Liver (tissue), 9 donors: ENCODE results near the gene CPT1B. TPM values are rescaled to one million over a fixed set of nuclear protein-coding genes. Genes with fewer than 3 reads are reported as not detected.

ENCODE experiments used
- DNase-seq: peaks from one replicate; pipeline ENCODE4 v3.0.0-alpha.2; 2017; ENCODE audit warnings: low spot score
- H3K27ac ChIP-seq, 2 donors: one replicate each; pipeline ENCODE4 v1.7.0; 2013; ENCODE audit warnings: inconsistent platforms in 2 of 2, low read length in 2 of 2, control low read depth in 1 of 2, low read depth in 1 of 2, mild to moderate bottlenecking in 1 of 2
- H3K27me3 ChIP-seq, 4 donors: one replicate each; pipeline versions ENCODE4 v1.6.1 to v1.7.0; 2013; ENCODE audit warnings: low read length in 3 of 4, inconsistent platforms in 1 of 4, mild to moderate bottlenecking in 1 of 4, moderate library complexity in 1 of 4; ENCODE audit not compliant: control insufficient read depth in 4 of 4, insufficient read depth in 4 of 4
- H3K36me3 ChIP-seq, 4 donors: one replicate each; pipeline versions ENCODE4 v1.6.1 to v1.7.0; 2013; ENCODE audit warnings: low read length in 3 of 4, mild to moderate bottlenecking in 3 of 4, low read depth in 1 of 4, moderate library complexity in 1 of 4; ENCODE audit not compliant: control insufficient read depth in 4 of 4, insufficient read depth in 3 of 4
- H3K4me1 ChIP-seq, 4 donors: one replicate each; pipeline versions ENCODE4 v1.6.1 to v1.7.0; 2013; ENCODE audit warnings: low read length in 3 of 4, mild to moderate bottlenecking in 3 of 4, moderate library complexity in 1 of 4; ENCODE audit not compliant: control insufficient read depth in 4 of 4, insufficient read depth in 4 of 4
- H3K4me3 ChIP-seq, 3 donors: one replicate each; pipeline versions ENCODE4 v1.6.1 to v1.7.0; 2013; ENCODE audit warnings: low read length in 3 of 3, control low read depth in 1 of 3, low read depth in 1 of 3, mild to moderate bottlenecking in 1 of 3
- H3K9ac ChIP-seq, 2 donors: one replicate each; pipeline ENCODE4 v1.7.0; 2013; ENCODE audit warnings: low read length in 2 of 2, mild to moderate bottlenecking in 2 of 2, moderate library complexity in 2 of 2, control low read depth in 1 of 2, low read depth in 1 of 2
- H3K9me3 ChIP-seq, 4 donors: one replicate each; pipeline versions ENCODE4 v1.6.1 to v1.7.0; 2013; ENCODE audit warnings: low read length in 3 of 4; ENCODE audit not compliant: control insufficient read depth in 4 of 4
- EGR1 ChIP-seq, 2 donors: IDR thresholded peaks; 2 replicates each; pipeline ENCODE4 v1.6.1; 2016 to 2018; ENCODE audit warnings: antibody characterized with exemption in 2 of 2, low read depth in 2 of 2
- FOXA2 ChIP-seq: IDR thresholded peaks from 2 replicates; pipeline ENCODE4 v1.6.1; 2016; ENCODE audit warnings: antibody characterized with exemption
- GABPA ChIP-seq, 2 donors: IDR thresholded peaks in 1 of 2; conservative IDR thresholded peaks in 1 of 2; 2 replicates each; pipeline ENCODE4 v1.6.1; 2016; ENCODE audit warnings: antibody characterized with exemption in 2 of 2, mild to moderate bottlenecking in 1 of 2, moderate library complexity in 1 of 2
- HNF4A ChIP-seq, 2 donors: conservative IDR thresholded peaks; 2 replicates each; pipeline ENCODE4 v1.6.1; 2016; ENCODE audit warnings: antibody characterized with exemption in 2 of 2, mild to moderate bottlenecking in 2 of 2
- HNF4G ChIP-seq: IDR thresholded peaks from 2 replicates; pipeline ENCODE4 v1.6.1; 2016; ENCODE audit warnings: antibody characterized with exemption
- JUND ChIP-seq, 2 donors: IDR thresholded peaks; 2 replicates each; pipeline ENCODE4 v1.6.1; 2016; ENCODE audit warnings: antibody characterized with exemption in 2 of 2
- MAX ChIP-seq: IDR thresholded peaks from 2 replicates; pipeline ENCODE4 v1.6.1; 2016; ENCODE audit warnings: antibody characterized with exemption
- RAD21 ChIP-seq, 2 donors: IDR thresholded peaks; 2 replicates each; pipeline ENCODE4 v1.6.1; 2016; ENCODE audit warnings: antibody characterized with exemption in 2 of 2, mild to moderate bottlenecking in 2 of 2
- SP1 ChIP-seq: IDR thresholded peaks from 2 replicates; pipeline ENCODE4 v1.6.1; 2018; ENCODE audit warnings: antibody characterized with exemption, mild to moderate bottlenecking
- TAF1 ChIP-seq: conservative IDR thresholded peaks from 2 replicates; pipeline ENCODE4 v1.6.1; 2016; ENCODE audit warnings: antibody characterized with exemption, mild to moderate bottlenecking
- YY1 ChIP-seq: IDR thresholded peaks from 2 replicates; pipeline ENCODE4 v1.6.1; 2016; ENCODE audit warnings: antibody characterized with exemption, mild to moderate bottlenecking
- ZBTB33 ChIP-seq: IDR thresholded peaks from 2 replicates; pipeline ENCODE4 v1.6.1; 2016; ENCODE audit warnings: antibody characterized with exemption
- WGBS: extraction: QIAGEN DNeasy Blood & Tissue Kit; methylation state at CpG from one replicate; pipeline ENCODE4 v1.1.7; 2013; 5-methylcytosine and 5-hydroxymethylcytosine counted together
- polyA plus RNA-seq, 2 donors: library from polyadenylated mRNA; stranded (reverse) in 1 of 2; unstranded in 1 of 2; fragments of 200-250 nt in 1 of 2; fragments of >200 nt in 1 of 2; fragmentation: Nextera tagmentation in 1 of 2; extraction: Ambion mirVana in 1 of 2; gene quantifications; one replicate each; pipeline versions ENCODE4 v1.2.1 to v1.2.3, GENCODE V29; 2013 to 2015
- total RNA-seq, 2 donors: library from RNA; depleted of rRNA; stranded (reverse); fragments of >200 nt; gene quantifications; one replicate each; pipeline ENCODE4 v1.2.3, GENCODE V29; 2014
- TF ChIP-seq, protein P1 (sequence below): fragments of 150-350 bp; IDR thresholded peaks from 2 replicates; pipeline ENCODE4 v1.5.1; 2017; ENCODE audit warnings: improper control_type of control experiment, low read depth, low read length; ENCODE audit not compliant: missing input control
- TF ChIP-seq, protein P2 (sequence below): IDR thresholded peaks from 2 replicates; pipeline ENCODE4 v1.6.1; 2016; ENCODE audit warnings: antibody characterized with exemption, mild to moderate bottlenecking
- donor health status: healthy.
- donor health status: healthy.
- donor health status: healthy.
- donor health status: healthy.
- donor health status: healthy.

Gene CPT1B
- total and polyA plus RNA-seq, 4 donors, result 3.0 to 13.6 (median 4.9) TPM

DNA sequence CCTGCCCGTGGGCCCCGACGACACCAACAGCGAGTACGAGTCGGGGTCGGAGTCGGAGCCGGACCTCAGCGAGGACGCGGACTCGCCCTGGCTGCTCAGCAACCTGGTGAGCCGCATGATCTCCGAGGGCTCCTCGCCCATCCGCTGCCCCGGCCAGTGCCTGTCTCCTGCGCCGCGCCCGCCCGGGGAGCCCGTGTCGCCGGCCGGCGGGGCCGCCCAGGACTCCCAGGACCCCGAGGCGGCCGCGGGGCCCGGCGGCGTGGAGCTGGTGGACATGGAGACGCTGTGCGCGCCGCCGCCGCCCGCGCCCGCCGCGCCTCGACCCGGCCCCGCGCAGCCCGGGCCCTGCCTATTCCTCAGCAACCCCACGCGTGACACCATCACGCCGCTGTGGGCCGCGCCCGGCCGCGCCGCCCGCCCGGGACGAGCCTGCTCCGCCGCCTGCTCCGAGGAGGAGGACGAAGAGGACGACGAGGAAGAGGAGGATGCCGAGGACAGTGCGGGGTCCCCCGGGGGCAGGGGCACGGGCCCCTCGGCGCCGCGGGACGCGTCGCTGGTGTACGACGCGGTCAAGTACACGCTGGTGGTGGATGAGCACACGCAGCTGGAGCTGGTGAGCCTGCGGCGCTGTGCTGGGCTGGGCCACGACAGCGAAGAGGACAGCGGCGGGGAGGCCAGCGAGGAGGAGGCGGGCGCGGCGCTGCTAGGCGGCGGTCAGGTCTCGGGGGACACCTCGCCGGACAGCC lies 26.2 kb upstream of the CPT1B start:
- Histone ChIP-seq H3K27ac (no peak overlapping the region), H3K4me3 (no peak overlapping the region), H3K27me3 (peaks cover 0 to 10% (median 3%) of the 10 kb centered on the region in 4 donors), H3K4me1 (peaks cover 0 to 7% (median 4%) of the 10 kb centered on the region in 4 donors), H3K36me3 (no peaks in the 10 kb centered on the region), H3K9ac (no peak overlapping the region), H3K9me3 (no peaks in the 10 kb centered on the region)
- 47% methylated on average over 103 of the region's 103 CpGs for WGBS
- DNase-seq, result no peak
- no peak for TF ChIP-seq JUND (IDR thresholded peaks at IDR 0.05)
- no peak for TF ChIP-seq TAF1
- TF ChIP-seq YY1, result no peak
- TF ChIP-seq RAD21 (IDR thresholded peaks at IDR 0.05), result no peak
- no peak for TF ChIP-seq GABPA (IDR thresholded peaks at IDR 0.05 in 1 of 2, conservative IDR thresholded peaks at IDR 0.05 in 1 of 2)
- no peak for TF ChIP-seq EGR1 (IDR thresholded peaks at IDR 0.05; ENCODE audit: low read depth in 2 of 2)
- TF ChIP-seq MAX, result no peak
- TF ChIP-seq HNF4A (conservative IDR thresholded peaks at IDR 0.05), result no peak
- TF ChIP-seq, protein P1, sequence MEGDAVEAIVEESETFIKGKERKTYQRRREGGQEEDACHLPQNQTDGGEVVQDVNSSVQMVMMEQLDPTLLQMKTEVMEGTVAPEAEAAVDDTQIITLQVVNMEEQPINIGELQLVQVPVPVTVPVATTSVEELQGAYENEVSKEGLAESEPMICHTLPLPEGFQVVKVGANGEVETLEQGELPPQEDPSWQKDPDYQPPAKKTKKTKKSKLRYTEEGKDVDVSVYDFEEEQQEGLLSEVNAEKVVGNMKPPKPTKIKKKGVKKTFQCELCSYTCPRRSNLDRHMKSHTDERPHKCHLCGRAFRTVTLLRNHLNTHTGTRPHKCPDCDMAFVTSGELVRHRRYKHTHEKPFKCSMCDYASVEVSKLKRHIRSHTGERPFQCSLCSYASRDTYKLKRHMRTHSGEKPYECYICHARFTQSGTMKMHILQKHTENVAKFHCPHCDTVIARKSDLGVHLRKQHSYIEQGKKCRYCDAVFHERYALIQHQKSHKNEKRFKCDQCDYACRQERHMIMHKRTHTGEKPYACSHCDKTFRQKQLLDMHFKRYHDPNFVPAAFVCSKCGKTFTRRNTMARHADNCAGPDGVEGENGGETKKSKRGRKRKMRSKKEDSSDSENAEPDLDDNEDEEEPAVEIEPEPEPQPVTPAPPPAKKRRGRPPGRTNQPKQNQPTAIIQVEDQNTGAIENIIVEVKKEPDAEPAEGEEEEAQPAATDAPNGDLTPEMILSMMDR, result no peak
- no peak for TF ChIP-seq HNF4G
- no peak for TF ChIP-seq ZBTB33

- 11% methylated on average over 70 of the region's 70 CpGs for WGBS
- DNase-seq, result no peak
- Histone ChIP-seq H3K4me1 (peaks cover 0 to 7% (median 4%) of the 10 kb centered on the region in 4 donors), H3K4me3 (no peak overlapping the region), H3K27ac (no peak overlapping the region), H3K9me3 (no peaks in the 10 kb centered on the region), H3K27me3 (peaks cover 0 to 10% (median 3%) of the 10 kb centered on the region in 4 donors), H3K36me3 (no peaks in the 10 kb centered on the region), H3K9ac (no peak overlapping the region)
- TF ChIP-seq EGR1 (IDR thresholded peaks at IDR 0.05; ENCODE audit: low read depth in 2 of 2), result no peak
- no peak for TF ChIP-seq GABPA (IDR thresholded peaks at IDR 0.05 in 1 of 2, conservative IDR thresholded peaks at IDR 0.05 in 1 of 2)
- TF ChIP-seq HNF4A (conservative IDR thresholded peaks at IDR 0.05), result no peak
These were observed 25.5 kb upstream of the CPT1B start for GRCh38 chr22:50603511-50604255.

DNA sequence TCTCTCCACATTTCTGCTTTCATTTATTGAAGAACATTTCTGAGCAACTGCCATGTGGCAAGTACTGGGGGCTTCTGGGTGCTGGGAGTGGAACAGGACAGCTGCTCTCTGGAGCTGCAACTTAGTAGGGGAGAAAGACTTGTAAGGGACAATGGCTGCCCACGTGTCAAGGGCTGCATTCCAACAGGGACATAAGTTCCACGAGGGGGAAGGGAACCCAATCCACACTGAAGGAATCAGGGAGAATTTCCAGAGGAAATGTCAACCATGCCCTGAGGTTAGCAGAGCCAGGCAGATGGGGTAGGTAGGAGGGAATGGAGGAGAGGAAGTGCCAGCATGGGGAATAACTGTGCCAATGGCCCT lies 24.1 kb upstream of the CPT1B start:
- Histone ChIP-seq H3K27me3 (peaks cover 0 to 10% (median 3%) of the 10 kb centered on the region in 4 donors), H3K4me3 (no peak overlapping the region), H3K9me3 (no peaks in the 10 kb centered on the region), H3K4me1 (peaks cover 0 to 7% (median 4%) of the 10 kb centered on the region in 4 donors), H3K27ac (no peak overlapping the region), H3K9ac (no peak overlapping the region), H3K36me3 (no peaks in the 10 kb centered on the region)
- 32% methylated on average over 2 of the region's 2 CpGs for WGBS
- DNase-seq, result no peak
- no peak for TF ChIP-seq FOXA2
- TF ChIP-seq, protein P2, sequence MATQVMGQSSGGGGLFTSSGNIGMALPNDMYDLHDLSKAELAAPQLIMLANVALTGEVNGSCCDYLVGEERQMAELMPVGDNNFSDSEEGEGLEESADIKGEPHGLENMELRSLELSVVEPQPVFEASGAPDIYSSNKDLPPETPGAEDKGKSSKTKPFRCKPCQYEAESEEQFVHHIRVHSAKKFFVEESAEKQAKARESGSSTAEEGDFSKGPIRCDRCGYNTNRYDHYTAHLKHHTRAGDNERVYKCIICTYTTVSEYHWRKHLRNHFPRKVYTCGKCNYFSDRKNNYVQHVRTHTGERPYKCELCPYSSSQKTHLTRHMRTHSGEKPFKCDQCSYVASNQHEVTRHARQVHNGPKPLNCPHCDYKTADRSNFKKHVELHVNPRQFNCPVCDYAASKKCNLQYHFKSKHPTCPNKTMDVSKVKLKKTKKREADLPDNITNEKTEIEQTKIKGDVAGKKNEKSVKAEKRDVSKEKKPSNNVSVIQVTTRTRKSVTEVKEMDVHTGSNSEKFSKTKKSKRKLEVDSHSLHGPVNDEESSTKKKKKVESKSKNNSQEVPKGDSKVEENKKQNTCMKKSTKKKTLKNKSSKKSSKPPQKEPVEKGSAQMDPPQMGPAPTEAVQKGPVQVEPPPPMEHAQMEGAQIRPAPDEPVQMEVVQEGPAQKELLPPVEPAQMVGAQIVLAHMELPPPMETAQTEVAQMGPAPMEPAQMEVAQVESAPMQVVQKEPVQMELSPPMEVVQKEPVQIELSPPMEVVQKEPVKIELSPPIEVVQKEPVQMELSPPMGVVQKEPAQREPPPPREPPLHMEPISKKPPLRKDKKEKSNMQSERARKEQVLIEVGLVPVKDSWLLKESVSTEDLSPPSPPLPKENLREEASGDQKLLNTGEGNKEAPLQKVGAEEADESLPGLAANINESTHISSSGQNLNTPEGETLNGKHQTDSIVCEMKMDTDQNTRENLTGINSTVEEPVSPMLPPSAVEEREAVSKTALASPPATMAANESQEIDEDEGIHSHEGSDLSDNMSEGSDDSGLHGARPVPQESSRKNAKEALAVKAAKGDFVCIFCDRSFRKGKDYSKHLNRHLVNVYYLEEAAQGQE, result no peak
- TF ChIP-seq YY1, result no peak
- TF ChIP-seq, protein P1, result no peak
- no peak for TF ChIP-seq TAF1
- no peak for TF ChIP-seq SP1
- no peak for TF ChIP-seq HNF4G
- no peak for TF ChIP-seq EGR1 (IDR thresholded peaks at IDR 0.05; ENCODE audit: low read depth in 2 of 2)
- no peak for TF ChIP-seq MAX
